T-cell (primary cell): ENCODE data around the gene YIF1B. TPM values are rescaled to one million over a fixed set of nuclear protein-coding genes. Genes with fewer than 3 reads are reported as not detected.

Experiments
- ATAC-seq, 4 experiments: fragments of 200-7000 bp in 3 of 4; fragments of 150-1000 bp in 1 of 4; cut with Tn5 transposase; replicated peaks in 1 of 4; 1 replicate in 3 of 4; 2 replicates in 1 of 4; pipeline ENCODE4 v1.10.0; 2021; ENCODE audit warnings: moderate library complexity in 3 of 4, mild to moderate bottlenecking in 2 of 4, moderate number of reproducible peaks in 1 of 4
- CTCF ChIA-PET, 2 donors: fragments of 300-600 bp; sonication (Branson Sonifier 250); formaldehyde crosslinking; loops; one replicate each; lab custom pipeline; 2022; ENCODE audit warnings: antibody characterized with exemption in 2 of 2; lab: Charles Lee
- POLR2A ChIA-PET, 2 donors: fragments of 300-600 bp; sonication (Branson Sonifier 250); formaldehyde crosslinking; loops; one replicate each; lab custom pipeline; 2022; ENCODE audit warnings: antibody characterized with exemption in 2 of 2; lab: Charles Lee
- DNase-seq, 35 experiments: peaks; one replicate each; pipeline versions ENCODE4 v3.0.0 to v3.0.0-alpha.2; 2013 to 2023
- H3K27ac ChIP-seq: one replicate; pipeline ENCODE4 v1.5.1; 2013; ENCODE audit warnings: low read length
- H3K27me3 ChIP-seq, 2 experiments: replicated peaks in 1 of 2; 1 replicate in 1 of 2; 2 replicates in 1 of 2; pipeline versions ENCODE4 v1.6.1 to v1.7.0; 2013; ENCODE audit warnings: low read length in 1 of 2, mixed read lengths in 1 of 2; ENCODE audit not compliant: control insufficient read depth in 2 of 2, insufficient read depth in 2 of 2; ENCODE audit errors: extremely low read depth in 1 of 2
- H3K36me3 ChIP-seq, 2 donors: 1 replicate in 1 of 2; 2 replicates in 1 of 2; pipeline versions ENCODE4 v1.6.1 to v1.7.0; 2013; ENCODE audit warnings: low read length in 1 of 2; ENCODE audit not compliant: control insufficient read depth in 2 of 2, insufficient read depth in 1 of 2; ENCODE audit errors: extremely low read depth in 1 of 2
- H3K4me1 ChIP-seq, 2 experiments: 1 replicate in 1 of 2; 2 replicates in 1 of 2; pipeline versions ENCODE4 v1.6.1 to v1.7.0; 2013; ENCODE audit warnings: low read length in 2 of 2, mixed read lengths in 1 of 2; ENCODE audit not compliant: insufficient read depth in 2 of 2, control insufficient read depth in 1 of 2; ENCODE audit errors: extremely low read depth in 1 of 2
- H3K4me3 ChIP-seq, 2 donors: 1 replicate in 1 of 2; 2 replicates in 1 of 2; pipeline versions ENCODE4 v1.5.1 to v1.7.0; 2013; ENCODE audit warnings: mild to moderate bottlenecking in 2 of 2, low read length in 1 of 2, moderate library complexity in 1 of 2; ENCODE audit not compliant: control insufficient read depth in 1 of 2; ENCODE audit errors: extremely low read depth in 1 of 2
- H3K9me3 ChIP-seq: 2 replicates; pipeline ENCODE4 v1.7.0; 2013
- H3K27ac Mint-ChIP-seq, 2 donors: one replicate each; pipeline ENCODE4 v1.8.0; 2020 to 2021; ENCODE audit warnings: mild to moderate bottlenecking in 2 of 2, mixed read lengths in 2 of 2
- H3K27me3 Mint-ChIP-seq, 2 donors: one replicate each; pipeline ENCODE4 v1.8.0; 2021 to 2022; ENCODE audit warnings: mixed read lengths in 2 of 2
- H3K36me3 Mint-ChIP-seq: one replicate; pipeline ENCODE4 v1.8.0; 2021; ENCODE audit warnings: mixed read lengths
- H3K4me1 Mint-ChIP-seq, 3 donors: one replicate each; pipeline ENCODE4 v1.8.0; 2020 to 2022; ENCODE audit warnings: mixed read lengths in 3 of 3, mild to moderate bottlenecking in 1 of 3
- H3K4me3 Mint-ChIP-seq, 3 donors: one replicate each; pipeline ENCODE4 v1.8.0; 2020 to 2022; ENCODE audit warnings: mild to moderate bottlenecking in 3 of 3, mixed read lengths in 3 of 3, moderate library complexity in 3 of 3
- H3K9me3 Mint-ChIP-seq, 3 donors: one replicate each; pipeline ENCODE4 v1.8.0; 2020 to 2022; ENCODE audit warnings: mixed read lengths in 3 of 3
- WGBS: methylation state at CpG from one replicate; pipeline ENCODE4 v1.1.5; 2013; ENCODE audit warnings: missing lambda C conversion rate; ENCODE audit not compliant: insufficient coverage; 5-methylcytosine and 5-hydroxymethylcytosine counted together
- total RNA-seq, 35 experiments: library from RNA in 6 of 35; stranded (reverse) in 6 of 35; fragments of 120-200 nt in 1 of 35; gene quantifications; one replicate each; pipeline versions ENCODE4 v1.2.1 to v1.2.4 and lab custom pipeline; 2013 to 2026

YIF1B gene
- total RNA-seq, 5 donors from 2014 or later (not counting 1 experiment from before 2014, with no cell fraction given): 28.1 to 39.1 (median 34.1) TPM

- peaks cover 0 to 4% of the 10 kb centered on the region in 2 experiments for H3K4me1 ChIP-seq
- Mint-ChIP-seq H3K4me3 (no peak overlapping the region), H3K9me3 (no peaks in the 10 kb centered on the region), H3K36me3 (no peaks in the 10 kb centered on the region), H3K27ac (no peak overlapping the region), H3K27me3 (no peaks in the 10 kb centered on the region), H3K4me1 (no peaks in the 10 kb centered on the region)
- H3K4me3 ChIP-seq: no peak overlapping the region
- POLR2A ChIA-PET: no interaction called here
- no peaks in the 10 kb centered on the region for H3K9me3 ChIP-seq
- CTCF ChIA-PET: no interaction called here
- WGBS: 81% methylated on average over 10 of the region's 11 CpGs
- DNase-seq (no peak), ATAC-seq (no peak)
- peaks cover 0 to 5% of the 10 kb centered on the region in 2 donors for H3K36me3 ChIP-seq
- H3K27me3 ChIP-seq: no peaks in the 10 kb centered on the region
- no peak overlapping the region for H3K27ac ChIP-seq
Observed at GRCh38 chr19:38298821-38299680, 16.7 kb downstream of the YIF1B start.

- ATAC-seq: no peak
- no peak overlapping the region for H3K27ac Mint-ChIP-seq
Observed at GRCh38 chr19:38294090-38294489, 21.7 kb downstream of the YIF1B start.

GRCh38 chr19:38293281-38293680 is 22.5 kb downstream of the YIF1B start:
- ATAC-seq (no peak), DNase-seq (no peak)
- H3K36me3 ChIP-seq: peaks cover 14 to 18% of the 10 kb centered on the region in 2 donors
- WGBS: 80% methylated on average over 6 of the region's 9 CpGs
- no peak overlapping the region for H3K4me3 ChIP-seq
- no peaks in the 10 kb centered on the region for H3K27me3 ChIP-seq
- H3K27ac ChIP-seq: no peak overlapping the region
- ChIA-PET POLR2A (no interaction called here), CTCF (interaction anchor here in 1 of 2 donors (0.6 kb wide), 1 partner anchor 1871 kb away, joined by 3 read pairs; no protein-coding TSS in a partner anchor)
- Mint-ChIP-seq H3K4me3 (no peak overlapping the region), H3K36me3 (peaks cover 24% of the 10 kb centered on the region), H3K4me1 (no peaks in the 10 kb centered on the region), H3K9me3 (no peaks in the 10 kb centered on the region), H3K27me3 (no peaks in the 10 kb centered on the region), H3K27ac (no peak overlapping the region)
- no peaks in the 10 kb centered on the region for H3K4me1 ChIP-seq
- H3K9me3 ChIP-seq: no peaks in the 10 kb centered on the region

More at GRCh38 chr19:38294090-38294489, 21.7 kb downstream of the YIF1B start:
- Histone ChIP-seq H3K27me3 (no peaks in the 10 kb centered on the region), H3K4me3 (no peak overlapping the region), H3K9me3 (no peaks in the 10 kb centered on the region), H3K36me3 (peaks cover 13 to 14% of the 10 kb centered on the region in 2 donors), H3K4me1 (no peaks in the 10 kb centered on the region), H3K27ac (no peak overlapping the region)
- Mint-ChIP-seq H3K27me3 (no peaks in the 10 kb centered on the region), H3K9me3 (no peaks in the 10 kb centered on the region), H3K4me3 (no peak overlapping the region), H3K4me1 (no peaks in the 10 kb centered on the region), H3K36me3 (peaks cover 24% of the 10 kb centered on the region)
- ChIA-PET CTCF (no interaction called here), POLR2A (no interaction called here)
- DNase-seq: no peak
- WGBS: 81% methylated on average over 3 of the region's 8 CpGs

GRCh38 chr19:38291855-38292254 is 23.9 kb downstream of the YIF1B start:
- 94% methylated on average over 9 of the region's 15 CpGs for WGBS
- no peak for DNase-seq
- Mint-ChIP-seq H3K4me1 (no peaks in the 10 kb centered on the region), H3K4me3 (no peak overlapping the region), H3K27me3 (no peaks in the 10 kb centered on the region), H3K36me3 (peaks cover 31% of the 10 kb centered on the region), H3K27ac (no peak overlapping the region), H3K9me3 (no peaks in the 10 kb centered on the region)
- CTCF ChIA-PET: interaction anchor here in 1 of 2 donors (0.5 kb wide), 1 partner anchor 29 kb away, joined by 3 read pairs; no protein-coding TSS in a partner anchor
- Histone ChIP-seq H3K27ac (no peak overlapping the region), H3K27me3 (no peaks in the 10 kb centered on the region), H3K4me3 (no peak overlapping the region), H3K36me3 (peaks cover 14 to 18% of the 10 kb centered on the region in 2 donors), H3K9me3 (no peaks in the 10 kb centered on the region), H3K4me1 (no peaks in the 10 kb centered on the region)
- ATAC-seq: no peak
- POLR2A ChIA-PET: no interaction called here

- H3K27ac ChIP-seq: no peak overlapping the region
- no peak overlapping the region for H3K4me3 Mint-ChIP-seq
- ATAC-seq (no peak), DNase-seq (no peak)
- ChIA-PET CTCF (no interaction called here), POLR2A (no interaction called here)
- H3K4me1 ChIP-seq: no peaks in the 10 kb centered on the region
- peaks cover 36% of the 10 kb centered on the region for H3K36me3 Mint-ChIP-seq
- H3K4me3 ChIP-seq: no peak overlapping the region
- H3K27me3 ChIP-seq: no peaks in the 10 kb centered on the region
- 89% methylated on average over 13 of the region's 13 CpGs for WGBS
- no peaks in the 10 kb centered on the region for H3K4me1 Mint-ChIP-seq
- no peaks in the 10 kb centered on the region for H3K27me3 Mint-ChIP-seq
- H3K36me3 ChIP-seq: peaks cover 14 to 18% of the 10 kb centered on the region in 2 donors
- no peak overlapping the region for H3K27ac Mint-ChIP-seq
- no peaks in the 10 kb centered on the region for H3K9me3 ChIP-seq
- no peaks in the 10 kb centered on the region for H3K9me3 Mint-ChIP-seq
Observed at GRCh38 chr19:38290631-38291147, 25.1 kb downstream of the YIF1B start.

GRCh38 chr19:38289955-38290354 is 25.8 kb downstream of the YIF1B start:
- DNase-seq (no peak), ATAC-seq (no peak)
- H3K36me3 Mint-ChIP-seq: peaks cover 41% of the 10 kb centered on the region
- no peaks in the 10 kb centered on the region for H3K27me3 ChIP-seq
- 96% methylated on average over 12 of the region's 15 CpGs for WGBS
- H3K27ac Mint-ChIP-seq: no peak overlapping the region
- H3K4me3 ChIP-seq: no peak overlapping the region
- H3K9me3 Mint-ChIP-seq: no peaks in the 10 kb centered on the region
- no peaks in the 10 kb centered on the region for H3K4me1 ChIP-seq
- no peaks in the 10 kb centered on the region for H3K9me3 ChIP-seq
- CTCF ChIA-PET: no interaction called here
- no peaks in the 10 kb centered on the region for H3K27me3 Mint-ChIP-seq
- H3K4me3 Mint-ChIP-seq: no peak overlapping the region
- POLR2A ChIA-PET: no interaction called here
- H3K4me1 Mint-ChIP-seq: no peaks in the 10 kb centered on the region
- peaks cover 14 to 18% of the 10 kb centered on the region in 2 donors for H3K36me3 ChIP-seq
- no peak overlapping the region for H3K27ac ChIP-seq
